Vagina (tissue), 2 donors: ENCODE results near the gene LRRC18. TPM values are rescaled to one million over a fixed set of nuclear protein-coding genes. Genes with fewer than 3 reads are reported as not detected.

ENCODE experiments used
- DNase-seq, 2 donors: peaks; one replicate each; pipeline ENCODE4 v3.0.0-alpha.2; 2017; ENCODE audit errors: extremely low spot score in 2 of 2
- H3K27ac ChIP-seq: fragments of 200-600 bp; sonication (generic); one replicate; pipeline ENCODE4 v1.5.1; 2019
- H3K27me3 ChIP-seq: fragments of 200-600 bp; sonication (generic); one replicate; pipeline ENCODE4 v1.5.1; 2019
- H3K36me3 ChIP-seq, 2 donors: fragments of 200-600 bp; sonication (generic); one replicate each; pipeline ENCODE4 v1.5.1; 2017 to 2019
- H3K4me1 ChIP-seq: fragments of 200-600 bp; sonication (generic); one replicate; pipeline ENCODE4 v1.5.1; 2019
- H3K4me3 ChIP-seq, 2 donors: fragments of 200-600 bp; sonication (generic); 1 replicate in 1 of 2; 2 replicates in 1 of 2; pipeline ENCODE4 v1.5.1; 2016 to 2019
- H3K9me3 ChIP-seq: fragments of 200-600 bp; sonication (generic); one replicate; pipeline ENCODE4 v1.5.1; 2019
- CTCF ChIP-seq, 3 experiments: fragments of 450-650 bp in 2 of 3; fragments of 200-600 bp in 1 of 3; sonication (generic) in 1 of 3; IDR thresholded peaks; one replicate each; pipeline ENCODE4 v1.5.1; 2017 to 2019; ENCODE audit warnings: antibody characterized with exemption in 3 of 3, mild to moderate bottlenecking in 2 of 3, moderate library complexity in 2 of 3
- POLR2A ChIP-seq, 2 donors: fragments of 450-650 bp; IDR thresholded peaks; one replicate each; pipeline ENCODE4 v1.6.1; 2017; ENCODE audit warnings: antibody characterized with exemption in 2 of 2, mild to moderate bottlenecking in 2 of 2, moderate library complexity in 2 of 2
- POLR2AphosphoS5 ChIP-seq, 2 donors: sonication (generic); formaldehyde crosslinking; IDR thresholded peaks; one replicate each; pipeline ENCODE4 v1.9.0; 2017; ENCODE audit warnings: antibody characterized with exemption in 2 of 2, mild to moderate bottlenecking in 2 of 2, low read depth in 1 of 2; ENCODE audit not compliant: insufficient read depth in 1 of 2
- intact Hi-C: fragments of 100-400 bp; cut with DNase I; formaldehyde crosslinking; loops from one replicate; pipeline ENCODE4 v1.15.1; 2023
- total RNA-seq: library from RNA; depleted of rRNA; stranded (reverse); fragments of >200 nt; gene quantifications from one replicate; pipeline ENCODE4 v1.2.3, GENCODE V29; 2016

LRRC18 gene
- total RNA-seq, 1 donor from 2014 or later: not detected

GRCh38 chr10:48907730-48908129 is 31.9 kb downstream of the LRRC18 start:
- intact Hi-C loops: no loop called here
- Histone ChIP-seq H3K4me1 (no peaks in the 10 kb centered on the region), H3K27ac (no peak overlapping the region), H3K36me3 (no peaks in the 10 kb centered on the region), H3K27me3 (no peaks in the 10 kb centered on the region), H3K9me3 (no peaks in the 10 kb centered on the region), H3K4me3 (no peak overlapping the region)
- no peak for TF ChIP-seq POLR2AphosphoS5 (IDR thresholded peaks at IDR 0.05; ENCODE audit: insufficient read depth in 1 of 2, low read depth in 1 of 2)
- no peak for TF ChIP-seq CTCF (IDR thresholded peaks at IDR 0.05)
- no peak for TF ChIP-seq POLR2A (IDR thresholded peaks at IDR 0.05)
- peak in 1 of 2 donors; percentile 70 for DNase-seq

- Histone ChIP-seq H3K27me3 (no peaks in the 10 kb centered on the region), H3K27ac (no peak overlapping the region), H3K4me1 (no peaks in the 10 kb centered on the region), H3K4me3 (no peak overlapping the region), H3K9me3 (no peaks in the 10 kb centered on the region), H3K36me3 (no peaks in the 10 kb centered on the region)
- no peak for DNase-seq
- intact Hi-C loops: no loop called here
- no peak for TF ChIP-seq POLR2A (IDR thresholded peaks at IDR 0.05)
- no peak for TF ChIP-seq POLR2AphosphoS5 (IDR thresholded peaks at IDR 0.05; ENCODE audit: insufficient read depth in 1 of 2, low read depth in 1 of 2)
- TF ChIP-seq CTCF (IDR thresholded peaks at IDR 0.05): no peak
Observed at GRCh38 chr10:48906841-48907240, 32.8 kb downstream of the LRRC18 start.

GRCh38 chr10:48905311-48905710 is 34.3 kb downstream of the LRRC18 start:
- TF ChIP-seq POLR2A (IDR thresholded peaks at IDR 0.05): no peak
- TF ChIP-seq POLR2AphosphoS5 (IDR thresholded peaks at IDR 0.05; ENCODE audit: insufficient read depth in 1 of 2, low read depth in 1 of 2): no peak
- TF ChIP-seq CTCF (IDR thresholded peaks at IDR 0.05): no peak
- intact Hi-C loops: no loop called here
- Histone ChIP-seq H3K27ac (no peak overlapping the region), H3K4me3 (no peak overlapping the region), H3K36me3 (no peaks in the 10 kb centered on the region), H3K27me3 (no peaks in the 10 kb centered on the region), H3K4me1 (no peaks in the 10 kb centered on the region), H3K9me3 (no peaks in the 10 kb centered on the region)
- DNase-seq: peak; percentile 56 to 70

- no peaks in the 10 kb centered on the region for H3K4me1 ChIP-seq
- intact Hi-C loops: no loop called here
Observed at GRCh38 chr10:48904861-48905260, 34.8 kb downstream of the LRRC18 start.

More at GRCh38 chr10:48904861-48905260, 34.8 kb downstream of the LRRC18 start:
- Histone ChIP-seq H3K9me3 (no peaks in the 10 kb centered on the region), H3K27ac (no peak overlapping the region), H3K36me3 (no peaks in the 10 kb centered on the region), H3K4me3 (no peak overlapping the region), H3K27me3 (no peaks in the 10 kb centered on the region)
- DNase-seq: peak; percentile 1 to 37
- TF ChIP-seq POLR2A (IDR thresholded peaks at IDR 0.05) (no peak), POLR2AphosphoS5 (IDR thresholded peaks at IDR 0.05; ENCODE audit: insufficient read depth in 1 of 2, low read depth in 1 of 2) (no peak), CTCF (IDR thresholded peaks at IDR 0.05) (no peak)
